Measurements from ENCODE around the gene MAST1.

DNA sequence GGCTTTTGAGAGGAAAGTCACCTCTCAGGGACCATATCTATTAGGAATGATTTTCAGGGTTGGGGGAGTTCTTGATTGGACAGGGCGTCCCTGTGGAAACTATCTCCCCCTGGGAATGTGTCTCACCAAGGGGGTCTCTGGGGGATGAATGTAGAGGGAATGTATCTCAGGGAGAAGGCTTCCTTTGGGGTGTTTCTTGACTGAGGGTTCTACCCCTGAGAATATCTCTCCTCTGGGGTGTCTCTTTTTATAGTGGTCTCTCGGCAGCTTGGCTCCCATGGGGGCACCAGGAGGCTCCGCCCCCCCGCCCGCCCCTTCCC, 4.9 kb upstream of the MAST1 start:
- TF ChIP-seq EZH2 (IDR thresholded peaks at IDR 0.05; ENCODE audit: borderline replicate concordance) (no peak), CTCF (IDR thresholded peaks at IDR 0.05; ENCODE audit: poor library complexity) (no peak)

Data from hepatocyte (in vitro differentiated cells).